Measurements from ENCODE around the gene SLC38A3.
"Not testable (repeated sequence)": the region's sequence is repeated elsewhere in the genome, so short reads cannot be mapped to it uniquely, and the experiment has no call there.

SLC38A3 gene

DNA sequence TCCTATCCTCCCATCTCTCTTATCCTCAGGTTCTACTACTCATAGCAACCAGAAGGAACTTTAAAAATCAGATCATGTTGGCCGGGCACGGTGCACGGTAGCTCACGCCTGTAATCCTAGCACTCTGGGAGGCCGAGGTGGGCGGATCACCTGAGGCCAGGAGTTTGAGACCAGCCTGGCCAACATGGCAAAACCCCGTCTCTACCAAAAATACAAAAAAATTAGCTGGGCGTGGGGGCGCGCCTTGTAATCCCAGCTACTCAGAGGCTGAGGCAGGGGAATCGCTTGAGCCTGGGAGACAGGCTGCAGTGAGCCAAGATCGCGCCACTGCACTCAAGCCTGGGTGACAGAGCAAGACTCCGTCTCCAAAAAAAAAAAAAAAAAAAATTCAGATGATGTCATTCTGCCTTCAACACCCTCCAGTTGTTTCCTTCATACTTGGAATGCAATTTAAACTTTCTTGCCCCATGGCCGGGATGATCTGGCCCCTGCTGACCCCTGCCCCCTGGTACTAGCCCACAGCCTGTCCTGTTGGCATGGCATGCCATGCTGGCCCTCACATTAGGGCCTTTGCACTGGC, 23.2 kb downstream of the SLC38A3 start:
- H2AFZ ChIP-seq (ENCODE audit: low read depth, low read length); H3K14ac ChIP-seq (ENCODE audit: low read length in 2 of 2); H3K79me1 ChIP-seq (replicated peaks; ENCODE audit: low read length, poor library complexity, severe bottlenecking); H2AK5ac ChIP-seq (ENCODE audit: low read length, severe bottlenecking); DNase-seq; H3K36me3 ChIP-seq (ENCODE audit: control insufficient read depth in 1 of 2, insufficient read depth in 2 of 2, low read depth in 1 of 2, low read length in 2 of 2); H3K23ac ChIP-seq (ENCODE audit: low read length in 2 of 2); H2BK120ac ChIP-seq (ENCODE audit: low read depth, low read length); H2BK5ac ChIP-seq (ENCODE audit: low read depth, low read length, poor library complexity, severe bottlenecking); H2BK12ac ChIP-seq (ENCODE audit: low read length in 2 of 2); H4K91ac ChIP-seq (ENCODE audit: low read length); H3K9me3 ChIP-seq (ENCODE audit: control insufficient read depth, low read length): not testable (repeated sequence)
- Histone ChIP-seq H3K27me3 (ENCODE audit: control insufficient read depth in 1 of 2, insufficient read depth in 1 of 2, low read length in 2 of 2) (peaks cover 4 to 15% of the 10 kb centered on the region in 2 experiments), H3K18ac (ENCODE audit: low read depth in 1 of 2, low read length in 2 of 2) (peak overlapping the region in 1 of 2 experiments; percentile 19), H4K8ac (ENCODE audit: low read length) (peak overlapping the region; percentile 92), H3K27ac (ENCODE audit: low read length, poor library complexity, severe bottlenecking) (peak overlapping the region; percentile 7), H3K4me1 (ENCODE audit: control insufficient read depth, insufficient read depth, low read depth, low read length) (peaks cover 15% of the 10 kb centered on the region), H3K4ac (ENCODE audit: low read depth in 1 of 2, low read length in 2 of 2) (peak overlapping the region in 1 of 2 experiments; percentile 59), H2BK15ac (ENCODE audit: low read depth, poor library complexity, severe bottlenecking) (peak overlapping the region; percentile 3), H3K4me3 (ENCODE audit: insufficient read depth in 1 of 2, low read depth in 1 of 2, low read length in 2 of 2) (peak overlapping the region in 1 of 2 experiments; percentile 95), H3K4me2 (ENCODE audit: low read length, poor library complexity, severe bottlenecking) (peak overlapping the region; percentile 85), H3K9ac (ENCODE audit: low read length) (peak overlapping the region; percentile 89)
- 51% methylated on average over 15 of the region's 15 CpGs for WGBS

DNA sequence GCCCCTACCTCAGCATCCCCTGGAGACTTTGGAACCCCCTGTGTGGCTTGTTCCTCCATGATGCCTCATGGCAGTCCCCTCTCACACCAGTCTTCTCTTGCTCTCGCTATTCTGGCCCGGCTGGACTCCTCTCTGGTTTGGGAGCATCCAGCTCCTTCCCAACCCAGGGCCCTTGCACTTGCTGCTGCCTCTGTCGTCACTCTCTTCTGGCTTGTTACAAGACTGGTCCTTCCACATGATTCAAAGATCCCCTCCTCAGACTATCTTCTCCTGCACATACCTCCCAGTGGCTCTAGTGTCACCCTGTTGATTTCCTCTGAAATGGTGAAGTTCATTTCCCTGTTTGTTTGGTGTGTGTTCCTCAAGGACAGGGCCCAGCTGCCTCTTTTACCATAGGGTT, 24.4 kb downstream of the SLC38A3 start:
- peak overlapping the region; percentile 14 for H2AK5ac ChIP-seq (ENCODE audit: low read length, severe bottlenecking)
- H3K79me1 ChIP-seq (replicated peaks; ENCODE audit: low read length, poor library complexity, severe bottlenecking): peaks cover 3% of the 10 kb centered on the region
- no peak overlapping the region for H3K4me3 ChIP-seq (ENCODE audit: insufficient read depth in 1 of 2, low read depth in 1 of 2, low read length in 2 of 2)
- H2BK120ac ChIP-seq (ENCODE audit: low read depth, low read length): no peak overlapping the region
- H3K18ac ChIP-seq (ENCODE audit: low read depth in 1 of 2, low read length in 2 of 2): no peak overlapping the region
- no peak overlapping the region for H2BK5ac ChIP-seq (ENCODE audit: low read depth, low read length, poor library complexity, severe bottlenecking)
- H3K27me3 ChIP-seq (ENCODE audit: control insufficient read depth in 1 of 2, insufficient read depth in 1 of 2, low read length in 2 of 2): peaks cover 3 to 5% of the 10 kb centered on the region in 2 experiments
- DNase-seq: no peak
- H4K8ac ChIP-seq (ENCODE audit: low read length): no peak overlapping the region
- H2BK12ac ChIP-seq (ENCODE audit: low read length in 2 of 2): no peak overlapping the region
- no peak overlapping the region for H3K23ac ChIP-seq (ENCODE audit: low read length in 2 of 2)
- H3K36me3 ChIP-seq (ENCODE audit: control insufficient read depth in 1 of 2, insufficient read depth in 2 of 2, low read depth in 1 of 2, low read length in 2 of 2): no peaks in the 10 kb centered on the region
- no peak overlapping the region for H3K14ac ChIP-seq (ENCODE audit: low read length in 2 of 2)
- no peak overlapping the region for H2BK15ac ChIP-seq (ENCODE audit: low read depth, poor library complexity, severe bottlenecking)
- no peak overlapping the region for H2AFZ ChIP-seq (ENCODE audit: low read depth, low read length)
- H3K27ac ChIP-seq (ENCODE audit: low read length, poor library complexity, severe bottlenecking): no peak overlapping the region
- H3K4ac ChIP-seq (ENCODE audit: low read depth in 1 of 2, low read length in 2 of 2): no peak overlapping the region
- no peak overlapping the region for H3K9ac ChIP-seq (ENCODE audit: low read length)
- no peak overlapping the region for H4K91ac ChIP-seq (ENCODE audit: low read length)
- H3K4me2 ChIP-seq (ENCODE audit: low read length, poor library complexity, severe bottlenecking): no peak overlapping the region
- WGBS: 96% methylated on average over 3 of the region's 3 CpGs
- peaks cover 15% of the 10 kb centered on the region for H3K4me1 ChIP-seq (ENCODE audit: control insufficient read depth, insufficient read depth, low read depth, low read length)
- no peaks in the 10 kb centered on the region for H3K9me3 ChIP-seq (ENCODE audit: control insufficient read depth, low read length)

DNA sequence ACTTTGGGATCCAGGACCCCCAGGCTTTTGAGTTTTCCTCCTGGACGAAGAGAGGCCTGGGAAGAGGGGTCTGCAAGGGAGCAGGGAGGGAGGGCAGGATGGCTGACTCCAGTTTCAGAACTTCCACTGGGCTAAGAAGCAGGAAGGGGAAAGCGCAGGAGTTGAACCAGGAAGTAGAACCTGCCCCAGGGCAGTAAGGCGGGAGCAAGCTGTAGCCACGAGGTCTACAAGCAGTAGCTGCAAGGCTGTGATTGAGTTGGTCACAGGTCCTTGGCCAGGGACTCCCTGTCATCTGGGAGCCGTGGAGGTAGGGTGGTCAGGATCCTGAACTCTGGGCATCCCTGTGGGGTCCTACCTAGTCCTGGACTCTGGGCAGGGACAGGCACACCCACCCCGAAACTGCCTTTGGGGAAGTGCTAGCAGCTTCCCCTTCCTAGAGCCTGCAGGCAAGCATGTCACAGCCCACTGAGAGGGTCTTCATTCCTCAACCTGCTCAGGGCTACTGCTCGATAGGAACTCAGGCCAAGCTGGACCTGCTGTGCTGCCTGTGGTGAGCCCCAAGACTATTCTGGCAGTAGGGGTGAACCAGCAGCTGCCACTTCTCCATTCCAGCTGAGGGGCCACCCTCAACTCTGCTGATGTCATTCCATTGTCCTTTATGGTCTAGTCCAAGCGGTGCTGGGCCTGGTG, 25.2 kb downstream of the SLC38A3 start:
- Histone ChIP-seq H3K27me3 (ENCODE audit: control insufficient read depth in 1 of 2, insufficient read depth in 1 of 2, low read length in 2 of 2) (no peaks in the 10 kb centered on the region), H3K27ac (ENCODE audit: low read length, poor library complexity, severe bottlenecking) (no peak overlapping the region), H3K4me2 (ENCODE audit: low read length, poor library complexity, severe bottlenecking) (no peak overlapping the region), H3K4me1 (ENCODE audit: control insufficient read depth, insufficient read depth, low read depth, low read length) (peaks cover 21% of the 10 kb centered on the region), H2AFZ (ENCODE audit: low read depth, low read length) (no peak overlapping the region), H2BK5ac (ENCODE audit: low read depth, low read length, poor library complexity, severe bottlenecking) (no peak overlapping the region), H3K23ac (ENCODE audit: low read length in 2 of 2) (no peak overlapping the region), H3K79me1 (replicated peaks; ENCODE audit: low read length, poor library complexity, severe bottlenecking) (peaks cover 8% of the 10 kb centered on the region), H2BK120ac (ENCODE audit: low read depth, low read length) (no peak overlapping the region), H4K8ac (ENCODE audit: low read length) (no peak overlapping the region), H3K4ac (ENCODE audit: low read depth in 1 of 2, low read length in 2 of 2) (no peak overlapping the region), H3K14ac (ENCODE audit: low read length in 2 of 2) (no peak overlapping the region), H3K4me3 (ENCODE audit: insufficient read depth in 1 of 2, low read depth in 1 of 2, low read length in 2 of 2) (no peak overlapping the region), H3K9me3 (ENCODE audit: control insufficient read depth, low read length) (no peaks in the 10 kb centered on the region), H4K91ac (ENCODE audit: low read length) (no peak overlapping the region), H2BK15ac (ENCODE audit: low read depth, poor library complexity, severe bottlenecking) (no peak overlapping the region), H2AK5ac (ENCODE audit: low read length, severe bottlenecking) (no peak overlapping the region), H3K36me3 (ENCODE audit: control insufficient read depth in 1 of 2, insufficient read depth in 2 of 2, low read depth in 1 of 2, low read length in 2 of 2) (no peaks in the 10 kb centered on the region), H2BK12ac (ENCODE audit: low read length in 2 of 2) (peak overlapping the region in 1 of 2 experiments; percentile 6), H3K9ac (ENCODE audit: low read length) (no peak overlapping the region), H3K18ac (ENCODE audit: low read depth in 1 of 2, low read length in 2 of 2) (no peak overlapping the region)
- WGBS: 93% methylated on average over 8 of the region's 8 CpGs
- DNase-seq: no peak

DNA sequence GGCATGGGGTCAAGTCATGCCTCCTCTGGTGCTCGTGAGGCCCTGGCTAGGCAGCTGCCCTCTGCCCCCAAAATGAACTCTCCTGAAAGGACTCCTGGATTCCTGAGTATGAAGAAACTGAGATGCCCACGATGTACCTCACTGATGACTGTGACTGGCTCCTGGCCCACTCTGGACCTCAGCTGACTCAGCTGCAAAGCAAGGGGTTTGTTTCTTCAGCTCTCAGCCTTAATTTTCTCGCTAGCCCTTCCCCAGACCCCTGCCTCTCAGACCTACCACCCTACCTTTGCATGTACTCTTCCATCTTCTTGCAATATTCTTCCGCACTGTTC, 25.7 kb downstream of the SLC38A3 start:
- H3K23ac ChIP-seq (ENCODE audit: low read length in 2 of 2): no peak overlapping the region

More for the DNA sequence above, 25.7 kb downstream of the SLC38A3 start:
- Histone ChIP-seq H3K14ac (ENCODE audit: low read length in 2 of 2) (no peak overlapping the region), H2BK5ac (ENCODE audit: low read depth, low read length, poor library complexity, severe bottlenecking) (no peak overlapping the region), H3K4me2 (ENCODE audit: low read length, poor library complexity, severe bottlenecking) (no peak overlapping the region), H2BK12ac (ENCODE audit: low read length in 2 of 2) (no peak overlapping the region), H2AK5ac (ENCODE audit: low read length, severe bottlenecking) (no peak overlapping the region), H3K4me3 (ENCODE audit: insufficient read depth in 1 of 2, low read depth in 1 of 2, low read length in 2 of 2) (no peak overlapping the region), H4K8ac (ENCODE audit: low read length) (no peak overlapping the region), H3K27me3 (ENCODE audit: control insufficient read depth in 1 of 2, insufficient read depth in 1 of 2, low read length in 2 of 2) (no peaks in the 10 kb centered on the region), H3K27ac (ENCODE audit: low read length, poor library complexity, severe bottlenecking) (no peak overlapping the region), H2BK15ac (ENCODE audit: low read depth, poor library complexity, severe bottlenecking) (no peak overlapping the region), H3K36me3 (ENCODE audit: control insufficient read depth in 1 of 2, insufficient read depth in 2 of 2, low read depth in 1 of 2, low read length in 2 of 2) (no peaks in the 10 kb centered on the region), H3K9me3 (ENCODE audit: control insufficient read depth, low read length) (no peaks in the 10 kb centered on the region), H3K4ac (ENCODE audit: low read depth in 1 of 2, low read length in 2 of 2) (no peak overlapping the region), H3K4me1 (ENCODE audit: control insufficient read depth, insufficient read depth, low read depth, low read length) (peaks cover 21% of the 10 kb centered on the region), H2BK120ac (ENCODE audit: low read depth, low read length) (no peak overlapping the region), H2AFZ (ENCODE audit: low read depth, low read length) (no peak overlapping the region), H3K9ac (ENCODE audit: low read length) (no peak overlapping the region), H3K18ac (ENCODE audit: low read depth in 1 of 2, low read length in 2 of 2) (no peak overlapping the region), H4K91ac (ENCODE audit: low read length) (no peak overlapping the region), H3K79me1 (replicated peaks; ENCODE audit: low read length, poor library complexity, severe bottlenecking) (peaks cover 8% of the 10 kb centered on the region)
- no peak for DNase-seq
- WGBS: 91% methylated on average over 4 of the region's 4 CpGs

Measured in mesenchymal stem cell (in vitro differentiated cells and primary cell).